K562 (cell line): ENCODE measurements around the gene MAML3. TPM values are rescaled to one million over a fixed set of nuclear protein-coding genes. Genes with fewer than 3 reads are reported as not detected.

Experiments
- ESRRB ChIP-seq: fragments of 250-450 bp; sonication (Bioruptor Pico); IDR thresholded peaks from 2 replicates; pipeline ENCODE4 v1.5.0; 2020; ENCODE audit warnings: mild to moderate bottlenecking, moderate library complexity, borderline replicate concordance
- PHF21A ChIP-seq: fragments of 450-650 bp; IDR thresholded peaks from 2 replicates; pipeline ENCODE4 v1.6.1; 2017; ENCODE audit warnings: low read depth, borderline replicate concordance
- RAD21 ChIP-seq, 2 experiments: fragments of 250-450 bp in 1 of 2; fragments of 450-650 bp in 1 of 2; sonication (Bioruptor Pico) in 1 of 2; formaldehyde crosslinking in 1 of 2; IDR thresholded peaks in 1 of 2; conservative IDR thresholded peaks in 1 of 2; 2 replicates each; pipeline versions ENCODE4 v1.4.0 to v1.8.0; 2020 to 2022; ENCODE audit warnings: mild to moderate bottlenecking in 2 of 2, moderate library complexity in 1 of 2
- RAD51 ChIP-seq: fragments of 450-650 bp; IDR thresholded peaks from 2 replicates; pipeline ENCODE4 v1.7.1; 2016; ENCODE audit warnings: low read depth, mild to moderate bottlenecking, borderline replicate concordance
- SRSF1 ChIP-seq: fragments of 200-400 bp; formaldehyde crosslinking; IDR thresholded peaks from 2 replicates; pipeline ENCODE4 v1.6.1; 2017; ENCODE audit warnings: mild to moderate bottlenecking, low read depth, low read length, moderate library complexity
- ZBTB1 ChIP-seq: sonication (generic); formaldehyde crosslinking; IDR thresholded peaks from 2 replicates; pipeline ENCODE4 v1.8.1; 2023; ENCODE audit warnings: missing genetic modification reagents, low read depth, mild to moderate bottlenecking, borderline replicate concordance
- ZNF143 ChIP-seq: sonication (generic); formaldehyde crosslinking; IDR thresholded peaks from 2 replicates; pipeline ENCODE4 v1.9.0; 2022; ENCODE audit warnings: mild to moderate bottlenecking, missing genetic modification reagents
- polyA plus RNA-seq, 8 experiments: library from polyadenylated mRNA; depleted of rRNA in 4 of 8; stranded (reverse) in 5 of 8; unstranded in 3 of 8; fragments of >200 nt; fragmentation: Nextera tagmentation in 2 of 8; fragmentation: Illumina TruSeq in 1 of 8; extraction: Ambion mirVana in 2 of 8; extraction: Trizol in 1 of 8; gene quantifications; 2 replicates each; pipeline versions ENCODE4 v1.2.1 to v1.2.3, GENCODE V29; 2011 to 2014; ENCODE audit warnings: inconsistent platforms in 1 of 8, missing spikeins in 1 of 8
- total RNA-seq, 7 experiments: library from RNA; depleted of rRNA in 6 of 7; stranded (reverse); fragments of >200 nt in 6 of 7; fragmentation: Illumina TruSeq in 2 of 7; extraction: Trizol in 2 of 7; gene quantifications; 2 replicates each; pipeline versions ENCODE4 v1.2.1 to v1.2.3, GENCODE V29; 2011 to 2021; ENCODE audit warnings: low replicate concordance in 1 of 7
- TF ChIP-seq, protein P1 (sequence below): sonication (generic); formaldehyde crosslinking; IDR thresholded peaks from 2 replicates; pipeline ENCODE4 v1.8.1; 2023; ENCODE audit warnings: mild to moderate bottlenecking, missing genetic modification reagents
- TF ChIP-seq, protein P2 (sequence below): sonication (generic); formaldehyde crosslinking; IDR thresholded peaks from 2 replicates; pipeline ENCODE4 v1.8.0; 2023; ENCODE audit warnings: mild to moderate bottlenecking, missing genetic modification reagents
- TF ChIP-seq, protein P3 (sequence below): fragments of 450-650 bp; formaldehyde crosslinking; IDR thresholded peaks from 2 replicates; pipeline ENCODE4 v1.4.0; 2020; ENCODE audit warnings: mild to moderate bottlenecking, mixed read lengths
- TF ChIP-seq, protein P4 (sequence below): fragments of 450-650 bp; IDR thresholded peaks from 2 replicates; pipeline ENCODE4 v1.6.1; 2017; ENCODE audit warnings: antibody characterized with exemption
- TF ChIP-seq, protein P5 (sequence below): sonication (generic); formaldehyde crosslinking; IDR thresholded peaks from 2 replicates; pipeline ENCODE4 v1.8.0; 2022; ENCODE audit warnings: mild to moderate bottlenecking, missing genetic modification reagents

Gene MAML3
- total and polyA plus RNA-seq, 9 of the 15 experiments (the other 6 are each of a cell fraction or from before 2014, with no cell fraction given): 0.01 to 0.55 (median 0.25) TPM

DNA sequence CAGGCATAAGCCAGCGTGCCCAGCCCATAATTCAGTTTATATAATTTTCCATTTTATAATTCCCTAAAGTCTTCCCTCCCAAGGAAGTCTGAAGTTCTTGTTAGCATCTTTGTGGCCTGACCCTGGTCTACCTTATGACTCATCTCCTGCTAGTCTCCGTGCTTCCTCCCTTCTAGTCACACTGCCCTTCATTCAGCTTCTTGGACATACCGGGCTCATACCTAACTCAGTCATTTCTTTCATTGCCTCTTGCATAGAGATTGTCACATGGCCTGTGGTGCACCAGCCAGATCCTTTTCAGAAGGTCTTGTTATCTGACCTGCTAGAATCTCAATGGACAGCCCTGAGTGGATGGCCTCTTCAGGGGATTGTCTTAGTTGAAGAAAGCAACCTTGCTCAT lies 22.8 kb upstream of the MAML3 start (continued):
- TF ChIP-seq, protein P1, sequence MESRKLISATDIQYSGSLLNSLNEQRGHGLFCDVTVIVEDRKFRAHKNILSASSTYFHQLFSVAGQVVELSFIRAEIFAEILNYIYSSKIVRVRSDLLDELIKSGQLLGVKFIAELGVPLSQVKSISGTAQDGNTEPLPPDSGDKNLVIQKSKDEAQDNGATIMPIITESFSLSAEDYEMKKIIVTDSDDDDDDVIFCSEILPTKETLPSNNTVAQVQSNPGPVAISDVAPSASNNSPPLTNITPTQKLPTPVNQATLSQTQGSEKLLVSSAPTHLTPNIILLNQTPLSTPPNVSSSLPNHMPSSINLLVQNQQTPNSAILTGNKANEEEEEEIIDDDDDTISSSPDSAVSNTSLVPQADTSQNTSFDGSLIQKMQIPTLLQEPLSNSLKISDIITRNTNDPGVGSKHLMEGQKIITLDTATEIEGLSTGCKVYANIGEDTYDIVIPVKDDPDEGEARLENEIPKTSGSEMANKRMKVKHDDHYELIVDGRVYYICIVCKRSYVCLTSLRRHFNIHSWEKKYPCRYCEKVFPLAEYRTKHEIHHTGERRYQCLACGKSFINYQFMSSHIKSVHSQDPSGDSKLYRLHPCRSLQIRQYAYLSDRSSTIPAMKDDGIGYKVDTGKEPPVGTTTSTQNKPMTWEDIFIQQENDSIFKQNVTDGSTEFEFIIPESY (CRISPR knock-in tag): no peak
- TF ChIP-seq PHF21A (no peak), ZNF143 (CRISPR knock-in tag) (no peak), ZBTB1 (CRISPR knock-in tag) (no peak), ESRRB (CRISPR knock-in tag) (no peak), SRSF1 (no peak), RAD21 (CRISPR knock-in tag; conservative IDR thresholded peaks at IDR 0.05 in 1 of 2, IDR thresholded peaks at IDR 0.05 in 1 of 2) (no peak), RAD51 (no peak)
- TF ChIP-seq, protein P2, sequence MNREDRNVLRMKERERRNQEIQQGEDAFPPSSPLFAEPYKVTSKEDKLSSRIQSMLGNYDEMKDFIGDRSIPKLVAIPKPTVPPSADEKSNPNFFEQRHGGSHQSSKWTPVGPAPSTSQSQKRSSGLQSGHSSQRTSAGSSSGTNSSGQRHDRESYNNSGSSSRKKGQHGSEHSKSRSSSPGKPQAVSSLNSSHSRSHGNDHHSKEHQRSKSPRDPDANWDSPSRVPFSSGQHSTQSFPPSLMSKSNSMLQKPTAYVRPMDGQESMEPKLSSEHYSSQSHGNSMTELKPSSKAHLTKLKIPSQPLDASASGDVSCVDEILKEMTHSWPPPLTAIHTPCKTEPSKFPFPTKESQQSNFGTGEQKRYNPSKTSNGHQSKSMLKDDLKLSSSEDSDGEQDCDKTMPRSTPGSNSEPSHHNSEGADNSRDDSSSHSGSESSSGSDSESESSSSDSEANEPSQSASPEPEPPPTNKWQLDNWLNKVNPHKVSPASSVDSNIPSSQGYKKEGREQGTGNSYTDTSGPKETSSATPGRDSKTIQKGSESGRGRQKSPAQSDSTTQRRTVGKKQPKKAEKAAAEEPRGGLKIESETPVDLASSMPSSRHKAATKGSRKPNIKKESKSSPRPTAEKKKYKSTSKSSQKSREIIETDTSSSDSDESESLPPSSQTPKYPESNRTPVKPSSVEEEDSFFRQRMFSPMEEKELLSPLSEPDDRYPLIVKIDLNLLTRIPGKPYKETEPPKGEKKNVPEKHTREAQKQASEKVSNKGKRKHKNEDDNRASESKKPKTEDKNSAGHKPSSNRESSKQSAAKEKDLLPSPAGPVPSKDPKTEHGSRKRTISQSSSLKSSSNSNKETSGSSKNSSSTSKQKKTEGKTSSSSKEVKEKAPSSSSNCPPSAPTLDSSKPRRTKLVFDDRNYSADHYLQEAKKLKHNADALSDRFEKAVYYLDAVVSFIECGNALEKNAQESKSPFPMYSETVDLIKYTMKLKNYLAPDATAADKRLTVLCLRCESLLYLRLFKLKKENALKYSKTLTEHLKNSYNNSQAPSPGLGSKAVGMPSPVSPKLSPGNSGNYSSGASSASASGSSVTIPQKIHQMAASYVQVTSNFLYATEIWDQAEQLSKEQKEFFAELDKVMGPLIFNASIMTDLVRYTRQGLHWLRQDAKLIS (CRISPR knock-in tag): no peak
- TF ChIP-seq, protein P3, sequence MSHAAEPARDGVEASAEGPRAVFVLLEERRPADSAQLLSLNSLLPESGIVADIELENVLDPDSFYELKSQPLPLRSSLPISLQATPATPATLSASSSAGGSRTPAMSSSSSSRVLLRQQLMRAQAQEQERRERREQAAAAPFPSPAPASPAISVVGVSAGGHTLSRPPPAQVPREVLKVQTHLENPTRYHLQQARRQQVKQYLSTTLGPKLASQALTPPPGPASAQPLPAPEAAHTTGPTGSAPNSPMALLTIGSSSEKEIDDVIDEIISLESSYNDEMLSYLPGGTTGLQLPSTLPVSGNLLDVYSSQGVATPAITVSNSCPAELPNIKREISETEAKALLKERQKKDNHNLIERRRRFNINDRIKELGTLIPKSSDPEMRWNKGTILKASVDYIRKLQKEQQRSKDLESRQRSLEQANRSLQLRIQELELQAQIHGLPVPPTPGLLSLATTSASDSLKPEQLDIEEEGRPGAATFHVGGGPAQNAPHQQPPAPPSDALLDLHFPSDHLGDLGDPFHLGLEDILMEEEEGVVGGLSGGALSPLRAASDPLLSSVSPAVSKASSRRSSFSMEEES (CRISPR knock-in tag): no peak
- TF ChIP-seq, protein P4, sequence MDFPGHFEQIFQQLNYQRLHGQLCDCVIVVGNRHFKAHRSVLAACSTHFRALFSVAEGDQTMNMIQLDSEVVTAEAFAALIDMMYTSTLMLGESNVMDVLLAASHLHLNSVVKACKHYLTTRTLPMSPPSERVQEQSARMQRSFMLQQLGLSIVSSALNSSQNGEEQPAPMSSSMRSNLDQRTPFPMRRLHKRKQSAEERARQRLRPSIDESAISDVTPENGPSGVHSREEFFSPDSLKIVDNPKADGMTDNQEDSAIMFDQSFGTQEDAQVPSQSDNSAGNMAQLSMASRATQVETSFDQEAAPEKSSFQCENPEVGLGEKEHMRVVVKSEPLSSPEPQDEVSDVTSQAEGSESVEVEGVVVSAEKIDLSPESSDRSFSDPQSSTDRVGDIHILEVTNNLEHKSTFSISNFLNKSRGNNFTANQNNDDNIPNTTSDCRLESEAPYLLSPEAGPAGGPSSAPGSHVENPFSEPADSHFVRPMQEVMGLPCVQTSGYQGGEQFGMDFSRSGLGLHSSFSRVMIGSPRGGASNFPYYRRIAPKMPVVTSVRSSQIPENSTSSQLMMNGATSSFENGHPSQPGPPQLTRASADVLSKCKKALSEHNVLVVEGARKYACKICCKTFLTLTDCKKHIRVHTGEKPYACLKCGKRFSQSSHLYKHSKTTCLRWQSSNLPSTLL: no peak
- TF ChIP-seq, protein P5, sequence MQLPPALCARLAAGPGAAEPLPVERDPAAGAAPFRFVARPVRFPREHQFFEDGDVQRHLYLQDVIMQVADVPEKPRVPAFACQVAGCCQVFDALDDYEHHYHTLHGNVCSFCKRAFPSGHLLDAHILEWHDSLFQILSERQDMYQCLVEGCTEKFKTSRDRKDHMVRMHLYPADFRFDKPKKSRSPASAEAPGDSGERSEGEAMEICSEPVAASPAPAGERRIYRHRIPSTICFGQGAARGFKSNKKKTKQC (CRISPR knock-in tag): no peak
